ENCODE results near the gene GSE1. TPM values are rescaled to one million over a fixed set of nuclear protein-coding genes. Genes with fewer than 3 reads are reported as not detected.

The GSE1 gene
- total and polyA plus RNA-seq, 11 donors, result 18.1 to 48.4 (median 37.1) TPM

- no peaks in the 10 kb centered on the region for H3K9me3 ChIP-seq
- intact Hi-C loops (cut with DNase I), result no loop called here
- H3K4me1 ChIP-seq, result peaks cover 0 to 61% (median 24%) of the 10 kb centered on the region in 12 donors
- ATAC-seq, result no peak
- WGBS, 4 donors, result 89 to 94% (median 90%) methylated on average over 26 to 32 of the region's 32 CpGs
- H3K27me3 ChIP-seq, result no peaks in the 10 kb centered on the region
- H3K36me3 ChIP-seq, result peaks cover 0 to 5% (median 0%) of the 10 kb centered on the region in 9 donors
- DNase-seq, result no peak
- H3K4me3 ChIP-seq, result no peak overlapping the region
- TF ChIP-seq POLR2A (IDR thresholded peaks at IDR 0.05) (no peak), CTCF (IDR thresholded peaks at IDR 0.05) (no peak)
- no peak overlapping the region for H3K27ac ChIP-seq
Measured at GRCh38 chr16:85642762-85643358, 29.7 kb downstream of the GSE1 start.

GRCh38 chr16:85643631-85644030, 30.5 kb downstream of the GSE1 start:
- intact Hi-C loops (cut with DNase I), result no loop called here
- peaks cover 0 to 5% (median 0%) of the 10 kb centered on the region in 9 donors for H3K36me3 ChIP-seq
- H3K27ac ChIP-seq, result no peak overlapping the region
- H3K4me3 ChIP-seq, result no peak overlapping the region
- no peaks in the 10 kb centered on the region for H3K9me3 ChIP-seq
- ATAC-seq (no peak), DNase-seq (no peak)
- H3K27me3 ChIP-seq, result no peaks in the 10 kb centered on the region
- H3K4me1 ChIP-seq, result peaks cover 0 to 53% (median 20%) of the 10 kb centered on the region in 12 donors
- 45 to 75% (median 64%) methylated on average over 7 to 8 of the region's 8 CpGs for WGBS, 4 donors
- no peak for TF ChIP-seq POLR2A (IDR thresholded peaks at IDR 0.05)
- TF ChIP-seq CTCF (IDR thresholded peaks at IDR 0.05), result no peak

- Histone ChIP-seq H3K36me3 (peaks cover 0 to 10% (median 5%) of the 10 kb centered on the region in 9 donors), H3K4me3 (no peak overlapping the region), H3K27ac (no peak overlapping the region), H3K27me3 (no peaks in the 10 kb centered on the region), H3K4me1 (peaks cover 0 to 47% (median 15%) of the 10 kb centered on the region in 12 donors), H3K9me3 (no peaks in the 10 kb centered on the region)
- WGBS, 4 donors, result 93 to 95% (median 94%) methylated on average over 21 of the region's 21 CpGs
- TF ChIP-seq POLR2A (IDR thresholded peaks at IDR 0.05) (no peak), CTCF (IDR thresholded peaks at IDR 0.05) (no peak)
- DNase-seq (no peak), ATAC-seq (no peak)
- intact Hi-C loops (cut with DNase I), result no loop called here
Measured at GRCh38 chr16:85644093-85644712, 31.1 kb downstream of the GSE1 start.

GRCh38 chr16:85645021-85645589, 32.0 kb downstream of the GSE1 start:
- no peak overlapping the region for H3K27ac ChIP-seq
- no peaks in the 10 kb centered on the region for H3K27me3 ChIP-seq
- WGBS, 4 donors, result 88 to 95% (median 89%) methylated on average over 5 to 19 of the region's 19 CpGs
- DNase-seq (no peak), ATAC-seq (no peak)
- no peaks in the 10 kb centered on the region for H3K9me3 ChIP-seq
- intact Hi-C loops (cut with DNase I), result no loop called here
- H3K4me3 ChIP-seq, result no peak overlapping the region
- H3K4me1 ChIP-seq, result peaks cover 0 to 38% (median 9%) of the 10 kb centered on the region in 12 donors
- peaks cover 0 to 19% (median 11%) of the 10 kb centered on the region in 9 donors for H3K36me3 ChIP-seq
- TF ChIP-seq CTCF (IDR thresholded peaks at IDR 0.05) (no peak), POLR2A (IDR thresholded peaks at IDR 0.05) (no peak)
